HG03439 (cell line): ENCODE results near the gene ADGRL2.

ENCODE experiments used
- ATAC-seq: cut with Tn5 transposase; IDR thresholded peaks from one replicate; pipeline ENCODE4 v1.9.1; 2021; ENCODE audit warnings: mild to moderate bottlenecking, moderate library complexity; ENCODE audit not compliant: unreplicated experiment

Gene ADGRL2

DNA sequence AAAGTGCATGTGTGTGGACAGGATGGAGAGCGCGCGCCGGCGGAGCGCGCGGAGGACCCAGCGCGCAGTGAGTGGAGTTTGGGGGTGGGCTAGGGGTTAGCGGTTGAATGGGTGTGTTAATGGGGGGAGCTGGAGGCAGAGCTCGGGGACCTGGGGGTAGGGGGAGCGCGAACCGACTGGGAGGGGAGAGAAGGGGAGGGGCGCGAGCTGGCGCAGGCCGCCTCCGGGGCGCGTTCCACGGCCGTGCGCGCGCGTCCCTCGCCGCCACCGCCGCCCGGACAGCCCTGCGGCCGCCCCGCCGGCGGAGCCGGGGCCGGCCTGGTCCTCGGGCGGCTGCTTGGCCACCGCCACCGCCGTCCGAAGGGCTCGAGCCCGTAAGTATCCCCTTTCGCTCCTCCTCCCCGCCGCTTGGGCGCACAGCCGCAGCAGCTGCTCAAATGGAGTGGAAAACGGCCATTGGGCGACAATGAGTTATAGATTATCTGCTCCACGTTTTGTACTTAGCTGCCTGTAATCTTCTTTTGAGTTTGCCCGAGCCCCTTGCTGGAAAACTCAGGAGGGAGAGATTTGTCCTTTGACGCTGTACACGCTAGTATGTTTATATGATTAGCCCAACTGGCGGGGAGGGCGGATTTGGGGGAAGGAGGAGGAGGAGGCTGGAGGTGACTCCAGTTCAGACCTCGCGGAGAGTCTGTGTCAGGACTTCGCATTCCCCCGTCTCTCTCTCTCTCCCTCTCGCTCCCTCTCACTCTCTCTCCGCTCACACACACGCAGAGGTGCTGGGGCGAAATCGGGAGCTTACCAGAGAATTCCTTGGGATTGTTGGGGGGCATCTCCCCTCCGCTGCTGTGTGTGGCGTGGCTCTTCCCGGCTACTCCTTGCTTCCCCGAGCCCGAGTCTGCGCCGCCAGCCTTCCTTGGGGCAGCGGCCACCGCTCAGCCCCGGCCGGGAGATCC lies at the start of gene ADGRL2:
ADGRL2 (plus strand) TSS at position 240 of the 956 bp plus-strand sequence. CDS start 36,051 bp downstream, outside the sequence.
- peak; percentile 56 for ATAC-seq

DNA sequence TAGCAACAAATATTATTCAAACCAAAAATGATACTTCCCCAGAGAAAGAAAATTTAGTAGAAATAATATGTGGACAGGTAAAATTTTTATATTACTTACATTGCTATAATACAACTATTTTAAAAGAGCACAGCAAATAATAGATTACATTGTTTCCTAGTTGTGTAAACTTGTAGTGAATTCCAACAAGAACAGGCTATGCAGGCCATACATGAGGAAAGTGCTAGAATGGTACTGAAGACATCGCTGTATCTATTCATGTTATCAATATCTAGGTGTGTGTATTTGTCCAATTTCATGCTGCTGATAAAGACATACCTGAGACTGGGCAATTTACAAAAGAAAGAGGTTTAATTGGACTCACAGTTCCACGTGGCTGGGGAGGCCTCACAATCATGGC lies 47.9 kb upstream of the ADGRL2 start:
- no peak for ATAC-seq

DNA sequence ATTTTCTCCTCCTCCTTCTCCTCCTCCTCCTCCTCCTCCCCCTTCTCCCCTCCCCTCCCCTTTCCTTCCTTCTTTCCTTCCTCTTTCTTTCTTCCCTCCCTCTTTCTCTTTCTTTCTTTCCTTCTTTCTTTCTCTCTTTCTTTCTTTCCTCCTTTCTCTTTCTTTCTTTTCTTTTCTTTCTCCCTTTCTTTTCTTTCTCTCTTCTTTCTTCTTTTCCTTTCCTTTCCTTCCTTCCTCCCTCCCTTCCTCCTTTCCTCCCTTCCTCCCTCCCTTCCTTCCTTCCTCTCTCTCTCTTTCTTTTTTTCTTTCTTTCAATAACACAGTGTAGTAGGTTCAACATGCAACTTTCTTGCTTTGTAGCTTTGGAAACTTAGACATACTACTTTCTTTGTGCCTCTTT lies 46.3 kb upstream of the ADGRL2 start:
- no peak for ATAC-seq

DNA sequence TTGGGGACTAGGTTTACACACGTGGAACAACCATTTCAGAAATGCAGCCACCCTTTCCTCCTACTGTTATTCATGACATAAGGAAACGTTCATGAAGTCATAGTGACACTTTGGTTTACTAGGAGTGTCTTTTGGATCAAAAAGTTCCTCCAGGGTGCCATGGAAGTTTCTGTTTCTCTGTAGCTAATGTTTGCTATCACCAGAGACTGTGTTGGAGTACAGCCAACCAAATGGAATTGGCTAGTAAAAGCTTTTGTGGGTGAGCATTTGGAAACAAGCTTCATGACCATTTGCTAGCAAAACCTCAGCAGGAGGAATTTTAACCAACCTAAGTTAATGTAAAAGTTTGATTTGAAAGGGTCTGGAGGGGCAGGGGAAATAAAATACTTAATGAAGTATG lies 43.9 kb upstream of the ADGRL2 start:
- no peak for ATAC-seq

DNA sequence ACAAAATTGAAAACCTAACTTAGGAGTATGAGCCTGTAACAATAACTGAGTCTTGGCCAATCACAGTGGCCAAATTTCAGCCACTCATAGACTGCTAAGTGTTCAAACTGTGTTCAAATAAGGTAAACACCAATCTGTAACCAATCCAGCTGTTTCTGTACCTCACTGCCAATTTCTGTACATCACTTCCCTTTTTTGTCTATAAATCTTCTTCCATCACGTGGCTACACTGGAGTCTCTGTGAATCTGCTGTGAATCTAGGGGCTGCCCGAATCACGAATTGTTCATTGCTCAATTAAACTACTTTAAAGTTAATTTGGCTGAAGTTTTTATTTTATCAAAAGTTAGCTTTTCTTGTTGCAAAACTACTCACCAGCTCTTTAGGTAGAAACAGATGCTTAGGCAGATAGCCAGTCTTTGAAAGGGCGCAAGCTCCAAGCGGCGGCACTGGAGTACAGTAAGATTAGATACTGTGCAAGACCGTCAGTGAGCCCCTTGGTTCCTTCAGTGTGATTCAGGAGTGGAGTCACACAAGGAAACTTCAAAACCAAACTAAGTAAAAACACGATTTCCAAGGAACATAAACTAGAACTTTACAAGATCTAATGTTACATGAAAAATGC lies 43.2 kb upstream of the ADGRL2 start:
- no peak for ATAC-seq

DNA sequence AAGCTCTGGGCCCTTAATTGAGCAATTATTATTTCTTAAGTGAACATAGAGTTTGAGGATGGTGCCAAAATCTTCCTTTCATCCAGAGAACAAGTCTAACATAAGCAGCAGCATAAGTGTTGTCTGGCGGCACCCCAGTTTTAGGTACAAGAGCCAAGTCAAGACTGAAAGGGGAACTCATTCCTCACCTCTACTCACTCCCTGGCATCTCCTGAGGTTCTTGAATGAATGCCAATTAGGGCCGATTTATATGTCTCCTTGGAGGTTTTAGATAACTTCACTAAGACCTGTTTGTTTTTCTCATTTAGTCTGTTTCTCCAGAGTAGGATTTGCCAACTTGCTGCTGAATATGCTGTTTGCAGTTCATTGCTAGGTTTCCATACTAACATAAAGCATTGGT lies 42.6 kb upstream of the ADGRL2 start:
- no peak for ATAC-seq

DNA sequence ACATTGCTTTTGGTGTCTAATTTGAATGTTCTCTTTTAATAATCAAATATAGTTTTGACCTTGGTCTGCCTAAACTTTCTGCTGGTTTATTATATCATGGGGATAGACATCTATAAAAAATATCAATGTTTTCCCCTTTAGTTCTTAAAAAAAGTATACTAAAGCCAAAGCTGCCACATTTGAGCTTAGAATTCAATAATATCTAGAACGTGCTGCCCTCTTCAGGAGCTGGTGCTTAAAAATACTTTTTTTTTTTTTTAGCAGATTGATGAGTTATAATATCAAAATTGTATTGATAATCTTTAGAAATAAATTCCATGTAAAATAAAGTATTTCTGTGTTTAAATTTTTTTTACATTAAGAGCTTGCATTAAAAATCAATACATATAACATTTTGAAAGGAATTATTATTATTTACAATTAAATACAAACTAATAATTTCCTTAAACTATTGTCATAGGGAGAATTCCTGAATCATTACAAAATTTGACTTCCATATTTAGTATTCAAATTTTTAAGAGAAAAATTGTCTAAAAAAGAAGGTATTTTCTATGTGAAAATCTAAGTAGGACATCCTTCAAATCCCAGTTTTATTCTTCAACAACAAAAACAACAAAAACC lies 40.1 kb upstream of the ADGRL2 start:
- no peak for ATAC-seq

DNA sequence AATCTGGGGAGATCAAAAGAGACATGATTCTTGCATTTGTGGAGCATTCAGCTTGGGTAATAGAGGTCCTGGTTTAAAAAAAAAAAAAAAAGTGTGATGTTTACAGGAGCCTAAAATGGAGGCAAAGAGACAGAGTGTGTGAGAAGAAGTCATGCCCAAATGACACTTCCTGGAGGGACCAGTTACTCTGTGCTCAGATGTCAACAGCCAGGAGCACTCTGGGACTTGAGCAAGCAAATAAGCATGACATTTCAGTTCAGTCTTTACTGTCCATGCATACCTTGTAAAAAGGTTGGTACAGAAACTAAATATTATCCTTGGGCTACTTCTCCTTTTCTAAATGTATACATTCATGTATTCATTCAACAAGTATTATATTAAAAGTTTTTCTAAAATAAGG lies 25.2 kb upstream of the ADGRL2 start:
- no peak for ATAC-seq

DNA sequence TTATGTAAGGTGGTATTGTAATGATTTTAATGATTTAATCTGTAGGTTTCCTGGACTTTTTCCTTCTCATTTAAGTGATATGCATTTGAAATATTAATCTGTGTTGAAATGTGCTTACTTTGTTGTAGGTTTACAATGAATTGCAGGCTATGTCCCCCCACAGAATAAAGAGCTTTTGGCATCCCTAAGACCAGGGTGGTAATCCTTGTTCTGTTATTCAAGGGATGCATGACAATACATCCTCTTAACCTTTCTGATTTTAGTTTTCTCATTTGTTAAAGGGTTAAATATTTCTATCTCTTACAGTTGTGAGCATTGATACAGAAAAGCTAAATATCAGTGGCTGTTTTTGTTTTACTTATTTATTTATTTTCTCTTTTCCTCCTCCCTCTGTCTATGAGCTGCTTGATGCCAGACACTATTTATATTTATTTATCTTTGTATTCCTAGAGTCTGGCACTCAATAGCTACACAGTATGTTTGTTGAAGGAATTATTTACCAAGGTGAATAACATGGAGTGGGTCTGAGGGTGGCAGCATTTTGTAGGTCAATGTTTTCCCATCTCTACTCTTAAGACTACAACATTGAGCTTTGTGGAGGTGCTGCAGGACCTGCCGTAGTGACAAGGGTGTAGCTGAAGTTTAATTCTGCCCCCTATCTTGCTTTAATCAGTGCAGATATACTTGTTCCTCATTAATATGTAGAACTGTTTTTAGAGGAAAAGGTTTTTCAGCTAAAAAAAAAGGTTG lies 19.9 kb upstream of the ADGRL2 start:
- no peak for ATAC-seq

DNA sequence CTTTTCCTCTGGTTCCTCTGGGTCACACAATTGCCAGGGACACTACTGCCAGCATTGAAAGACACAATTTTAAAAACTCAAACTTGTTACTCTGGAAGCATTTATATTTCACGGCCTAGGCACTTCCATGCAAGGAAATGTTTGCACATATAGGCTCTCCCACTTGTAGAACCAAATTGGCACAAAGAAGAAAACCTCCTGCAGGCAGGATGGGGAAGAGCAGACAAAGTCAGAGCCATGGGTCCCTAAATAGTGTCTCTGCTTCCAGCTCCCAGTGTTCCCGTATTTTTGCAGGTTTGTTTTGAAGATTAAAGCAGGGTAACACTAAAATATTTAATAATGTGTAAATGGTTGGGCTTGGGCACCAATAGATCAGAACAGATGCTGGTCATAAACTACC lies 19.0 kb upstream of the ADGRL2 start:
- no peak for ATAC-seq

DNA sequence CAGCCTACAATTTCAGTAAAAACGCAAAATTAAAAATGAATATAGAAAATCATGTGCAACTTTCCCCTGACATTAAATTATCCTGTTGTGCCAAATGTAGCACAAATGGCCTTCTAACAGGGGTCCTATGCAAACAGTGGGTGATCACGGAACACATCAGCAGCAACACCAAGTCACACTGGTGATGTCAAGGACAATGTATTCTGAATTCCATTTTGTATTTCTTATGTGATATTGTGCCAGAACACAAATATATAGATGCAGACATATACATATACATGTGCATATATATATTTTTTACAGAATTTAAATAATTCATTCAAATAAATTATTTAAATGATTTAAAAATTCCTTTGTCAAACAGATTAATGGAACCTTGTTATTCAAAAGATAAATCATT lies 8.6 kb upstream of the ADGRL2 start:
- no peak for ATAC-seq

DNA sequence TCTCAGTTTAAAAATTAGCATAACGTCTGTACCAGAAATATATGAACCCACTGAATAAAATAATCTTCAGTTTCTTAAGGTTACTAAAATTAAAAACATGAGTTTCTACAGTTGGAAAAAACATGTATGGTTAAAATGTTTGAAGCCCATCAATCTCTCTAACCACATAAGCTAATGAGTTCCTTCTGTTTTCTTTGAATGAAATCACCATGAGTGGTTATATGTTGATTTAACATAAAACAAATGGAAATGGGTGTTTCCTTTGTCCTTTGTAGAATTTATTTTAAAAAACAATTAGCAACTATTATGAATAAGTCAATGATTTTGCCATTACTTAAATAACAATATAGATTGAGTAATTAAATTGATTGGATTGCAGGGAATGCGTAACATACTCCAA lies 3.0 kb upstream of the ADGRL2 start:
- ATAC-seq: no peak

DNA sequence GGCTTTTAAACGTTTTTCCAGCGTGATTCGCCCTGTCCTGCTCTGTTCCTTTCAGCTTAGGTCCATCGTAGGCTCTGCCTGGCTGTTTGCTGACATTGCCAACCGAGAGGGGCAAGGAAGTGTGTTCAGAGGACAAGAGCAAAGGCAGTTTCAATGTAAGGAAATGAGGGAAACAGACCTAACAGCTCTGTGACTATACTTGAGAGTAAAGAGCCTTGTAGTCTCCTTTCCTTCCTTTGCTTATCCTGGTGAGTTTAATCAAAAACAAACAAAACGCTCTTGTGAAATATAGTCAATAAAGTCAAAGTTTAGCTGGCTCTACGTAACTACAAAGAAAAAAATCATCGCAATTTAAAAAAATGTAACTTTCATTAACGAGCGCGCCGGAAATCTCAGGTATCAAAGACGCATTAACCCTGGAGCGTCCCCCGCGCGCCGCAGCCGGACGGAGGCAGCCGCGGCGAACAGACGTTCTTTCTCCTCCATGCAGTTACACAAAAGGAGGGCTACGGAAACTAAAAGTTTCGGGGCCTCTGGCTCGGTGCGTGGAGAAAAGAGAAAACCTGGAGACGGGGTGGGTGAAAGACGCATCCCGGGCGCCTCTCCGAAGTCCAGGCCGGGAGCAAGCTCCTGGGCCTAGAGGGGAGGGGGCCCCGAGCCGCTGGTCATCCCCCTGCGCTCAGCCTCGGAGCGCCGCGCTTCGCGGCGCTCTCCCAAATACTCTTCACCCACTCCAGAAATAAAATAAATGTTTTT lies 617 bp upstream of the ADGRL2 start:
- ATAC-seq: no peak

DNA sequence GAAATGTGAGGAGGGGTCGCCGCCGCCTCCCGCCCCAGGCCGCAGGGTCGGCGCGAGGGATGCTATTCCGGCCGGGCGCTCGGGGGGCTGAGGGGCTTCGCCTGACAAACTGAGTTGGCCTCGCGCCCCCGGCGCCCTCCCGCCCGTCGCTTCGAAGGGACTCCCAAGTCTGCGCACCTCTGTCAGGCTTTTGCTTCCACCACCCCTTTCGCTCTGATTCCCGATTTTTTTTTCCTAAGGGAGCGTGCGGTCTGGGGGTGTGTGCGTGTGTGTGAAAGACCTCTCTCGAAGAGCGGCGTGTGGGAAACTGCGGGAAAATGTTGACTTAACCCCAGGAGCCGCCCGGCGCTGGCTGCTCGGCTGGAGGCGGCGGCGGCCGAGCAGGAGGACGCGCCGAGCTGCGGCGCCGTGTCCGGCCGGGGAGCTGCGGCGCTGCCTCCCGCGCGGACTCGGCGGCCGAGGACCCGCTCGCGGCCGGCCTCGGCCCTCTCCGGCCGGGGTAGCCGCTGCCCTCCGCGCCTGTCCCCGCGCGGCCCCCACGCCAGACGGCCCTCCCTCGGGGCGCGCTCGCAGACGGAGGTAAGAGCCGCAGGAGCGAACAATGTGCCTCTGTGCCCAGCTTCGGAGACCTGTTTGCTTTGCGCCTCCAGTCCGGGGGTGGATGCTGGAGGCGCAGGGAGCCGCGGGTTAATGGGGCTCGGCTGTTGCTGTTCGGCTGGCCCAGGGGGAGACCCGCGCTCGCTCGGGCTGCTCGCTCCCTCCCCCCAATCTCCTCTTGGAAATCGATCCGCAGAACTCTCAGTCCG lies 1.1 kb downstream of the ADGRL2 start:
- no peak for ATAC-seq

DNA sequence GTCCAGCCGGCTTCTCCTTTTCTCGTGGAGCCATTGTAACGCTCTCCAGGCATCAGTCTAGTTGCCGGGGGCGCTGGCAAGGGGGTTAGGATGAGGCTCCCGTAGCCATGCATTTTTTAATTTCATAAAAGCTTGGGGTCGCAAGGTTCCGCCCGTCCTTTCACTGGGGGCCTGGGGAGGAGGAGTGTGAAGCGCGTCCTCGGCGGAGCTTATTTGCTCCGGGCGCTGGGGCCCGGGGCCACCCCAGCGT lies 1.6 kb downstream of the ADGRL2 start:
- no peak for ATAC-seq

DNA sequence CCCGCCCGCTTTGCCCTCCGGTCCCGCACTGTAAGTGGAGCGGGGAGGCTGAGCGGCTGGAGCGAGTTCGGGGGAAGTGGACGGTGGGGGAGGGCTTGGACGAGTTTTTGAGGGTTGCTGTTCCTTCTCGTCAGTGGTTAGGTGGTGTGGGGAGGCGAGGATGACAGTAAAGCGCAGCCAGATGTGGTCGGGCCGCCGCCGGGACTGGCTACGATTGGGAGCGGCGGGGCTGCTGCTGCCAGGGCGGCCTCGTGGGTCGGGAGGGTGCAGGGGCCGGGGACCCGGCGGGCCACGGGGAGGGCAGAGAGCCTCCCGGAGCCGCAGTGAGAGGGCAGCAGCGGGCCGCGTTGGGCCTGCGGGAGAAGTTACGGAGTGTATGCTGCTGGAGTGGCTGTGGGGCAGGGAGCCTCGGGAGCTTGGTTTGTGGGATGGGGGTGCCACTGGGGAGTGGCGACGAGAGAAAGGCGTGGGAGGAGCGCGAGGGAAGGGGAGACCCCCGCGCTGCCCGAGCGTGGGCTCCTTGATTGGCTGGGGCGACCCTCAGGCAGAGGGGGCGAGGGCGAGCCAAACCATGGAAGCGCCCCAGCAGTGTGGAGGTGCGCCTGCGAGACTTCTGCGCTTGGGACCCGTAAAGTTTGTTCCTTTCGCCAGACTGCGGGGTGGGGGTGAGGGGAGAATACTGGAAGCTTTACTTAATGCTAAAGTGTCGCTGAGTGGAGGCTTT lies 2.1 kb downstream of the ADGRL2 start:
- no peak for ATAC-seq

DNA sequence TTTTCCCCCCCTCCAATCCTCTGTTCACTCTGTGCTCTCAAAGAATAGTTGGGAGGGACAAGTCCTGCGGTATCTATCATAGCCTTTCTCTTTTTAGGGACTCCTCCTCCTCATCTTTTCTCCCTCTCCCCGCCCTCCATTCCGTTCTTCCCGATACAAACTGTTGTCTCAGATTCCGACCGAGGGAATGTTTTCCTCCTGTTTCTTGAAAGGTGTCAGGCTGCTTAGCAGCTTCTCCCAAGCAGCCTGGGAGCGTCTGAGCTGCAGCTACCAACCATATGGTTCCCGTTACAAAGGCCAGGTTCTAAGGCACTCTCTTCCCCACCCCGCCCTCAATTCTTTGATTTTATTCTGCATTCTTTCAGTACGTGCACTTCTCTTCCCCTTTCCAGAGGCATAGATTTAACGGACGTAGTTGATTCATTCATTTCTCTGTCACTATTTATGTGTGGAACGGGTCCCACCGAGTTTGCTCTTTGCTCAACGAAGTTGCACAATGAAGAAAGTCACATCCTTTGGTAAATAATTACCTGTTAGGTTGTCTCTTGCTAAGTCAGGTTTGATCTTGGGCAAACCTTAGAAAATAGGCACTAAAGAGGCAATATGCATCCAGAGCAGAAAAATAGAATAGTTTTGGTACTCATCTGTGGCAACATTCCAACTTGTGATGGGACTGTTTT lies 2.8 kb downstream of the ADGRL2 start:
- ATAC-seq: no peak

DNA sequence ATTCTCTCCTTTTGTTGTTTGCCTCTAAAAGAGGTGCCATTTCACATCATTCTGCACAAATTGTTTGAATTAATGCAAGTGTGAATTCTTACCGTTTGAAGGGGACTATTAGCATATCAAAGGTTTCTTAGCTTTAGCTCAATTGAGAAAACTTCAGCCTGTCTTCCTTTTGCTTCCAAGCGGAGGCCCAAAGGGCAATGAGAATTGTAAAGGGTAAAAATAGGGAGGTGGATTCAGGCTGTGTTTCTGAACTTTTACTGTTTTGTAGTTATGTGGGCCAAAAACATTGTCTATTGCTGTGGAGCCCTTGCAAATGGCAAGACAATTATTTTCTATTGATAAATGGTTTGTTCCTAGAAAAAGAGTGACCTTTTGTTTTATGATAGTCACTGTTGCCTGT lies 3.6 kb downstream of the ADGRL2 start:
- no peak for ATAC-seq
